K562 (cell line): ENCODE measurements around the gene TARM1. TPM values are rescaled to one million over a fixed set of nuclear protein-coding genes. Genes with fewer than 3 reads are reported as not detected.

Source experiments
- ATAC-seq: fragments of 200-7000 bp; cut with Tn5 transposase; 3 replicates; pipeline ENCODE4 v1.9.1; 2020; ENCODE audit warnings: moderate library complexity
- BruUV-seq: library from RNA; stranded (reverse); fragments of 400-500 nt; replicated peaks from 2 replicates; lab custom pipeline; 2021; lab: Mats Ljungman, UMichigan
- CTCF ChIA-PET: fragments of 300-600 bp; formaldehyde crosslinking; extraction: SDS; loops from one replicate; lab custom pipeline; 2021; ENCODE audit warnings: low intra/inter-chr PET ratio; lab: Yijun Ruan, JAX
- POLR2A ChIA-PET: fragments of 300-600, 350-650 bp; sonication (Branson Sonifier 250); formaldehyde crosslinking; extraction: SDS; loops from one replicate; lab custom pipeline; 2021; ENCODE audit warnings: antibody characterized with exemption, inconsistent platforms; lab: Yijun Ruan, JAX
- DNase-seq, 4 experiments: peaks; one replicate each; pipeline versions ENCODE4 v3.0.0 to v3.0.0-alpha.2; 2011 to 2018; ENCODE audit warnings: low spot score in 3 of 4, mixed read lengths in 3 of 4; ENCODE audit errors: extremely low read depth in 1 of 4
- FAIRE-seq: peaks from 2 replicates; lab custom pipeline; 2011; peaks lifted over from hg19 to GRCh38; lab: Jason Lieb, UNC
- H2AFZ ChIP-seq: 2 replicates; pipeline ENCODE4 v1.6.0; 2011; ENCODE audit warnings: low read depth, low read length, control low read depth, inconsistent platforms
- H3K27ac ChIP-seq: fragments of 200-600 bp; 3 replicates; pipeline ENCODE4 v1.8.0; 2011; ENCODE audit warnings: low read depth, mild to moderate bottlenecking, control low read depth, inconsistent platforms, low read length, moderate library complexity, mixed read lengths; ENCODE audit errors: extremely low read depth
- H3K27me3 ChIP-seq, 2 experiments: fragments of 300-600 bp in 1 of 2; 2 replicates in 1 of 2; 3 replicates in 1 of 2; pipeline versions ENCODE4 v1.6.0 to v1.8.0; 2011; ENCODE audit warnings: inconsistent platforms in 2 of 2, low read length in 2 of 2, mild to moderate bottlenecking in 1 of 2, mixed read lengths in 1 of 2, moderate library complexity in 1 of 2; ENCODE audit not compliant: control insufficient read depth in 2 of 2, insufficient read depth in 2 of 2
- H3K36me3 ChIP-seq: fragments of 300-600 bp; 3 replicates; pipeline ENCODE4 v1.8.0; 2011; ENCODE audit warnings: mild to moderate bottlenecking, low read length, inconsistent platforms; ENCODE audit not compliant: control insufficient read depth, insufficient read depth
- H3K4me1 ChIP-seq, 2 experiments: fragments of 200-600 bp in 1 of 2; replicated peaks in 1 of 2; 2 replicates in 1 of 2; 3 replicates in 1 of 2; pipeline versions ENCODE4 v1.5.1 to v1.8.0; 2011; ENCODE audit warnings: inconsistent platforms in 2 of 2, low read length in 2 of 2, mild to moderate bottlenecking in 1 of 2, mixed read lengths in 1 of 2, moderate library complexity in 1 of 2; ENCODE audit not compliant: control insufficient read depth in 2 of 2, insufficient read depth in 2 of 2
- H3K4me2 ChIP-seq: 2 replicates; pipeline ENCODE4 v1.6.1; 2011; ENCODE audit warnings: low read length, control low read depth, inconsistent platforms, mixed read lengths; ENCODE audit not compliant: insufficient read depth
- H3K4me3 ChIP-seq: fragments of 200-600 bp; sonication (generic), shearing (Covaris generic); 2 replicates; pipeline ENCODE4 v1.5.1; 2016; ENCODE audit warnings: control low read depth, inconsistent platforms
- H3K79me2 ChIP-seq: fragments of 200-600 bp; 3 replicates; pipeline ENCODE4 v1.8.0; 2011; ENCODE audit warnings: low read length, inconsistent platforms; ENCODE audit not compliant: control insufficient read depth, insufficient read depth
- H3K9ac ChIP-seq, 2 experiments: 2 replicates each; pipeline versions ENCODE4 v1.6.0 to v1.6.1; 2011; ENCODE audit warnings: low read depth in 2 of 2, low read length in 2 of 2, control low read depth in 1 of 2, inconsistent platforms in 1 of 2, mild to moderate bottlenecking in 1 of 2, mixed read lengths in 1 of 2; ENCODE audit not compliant: insufficient read depth in 1 of 2
- H3K9me1 ChIP-seq: one replicate; pipeline ENCODE4 v1.6.0; 2011; ENCODE audit warnings: inconsistent platforms, mild to moderate bottlenecking, low read length, moderate library complexity; ENCODE audit not compliant: control insufficient read depth, insufficient read depth
- H3K9me3 ChIP-seq: replicated peaks from 2 replicates; pipeline ENCODE4 v1.5.1; 2011; ENCODE audit warnings: low read depth, low read length, inconsistent platforms; ENCODE audit not compliant: control insufficient read depth, insufficient read depth
- H4K20me1 ChIP-seq: replicated peaks from 2 replicates; pipeline ENCODE4 v1.6.1; 2011; ENCODE audit warnings: low read length, inconsistent platforms, mixed read lengths; ENCODE audit not compliant: control insufficient read depth, insufficient read depth
- BCL6 ChIP-seq: fragments of 250-450 bp; sonication (Bioruptor Pico); IDR thresholded peaks from 2 replicates; pipeline ENCODE4 v1.4.0; 2020
- CBX3 ChIP-seq, 2 experiments: IDR thresholded peaks; 1 replicate in 1 of 2; 2 replicates in 1 of 2; pipeline ENCODE4 v1.6.1; 2012; ENCODE audit warnings: inconsistent platforms in 2 of 2, low read length in 2 of 2, borderline replicate concordance in 1 of 2, control low read depth in 1 of 2
- ETS1 ChIP-seq: conservative IDR thresholded peaks from 2 replicates; pipeline ENCODE4 v1.6.1; 2011; ENCODE audit warnings: low read depth, mild to moderate bottlenecking, low read length; ENCODE audit not compliant: control insufficient read depth
- KDM1A ChIP-seq, 2 experiments: fragments of 450-650 bp; IDR thresholded peaks; 2 replicates each; pipeline ENCODE4 v1.6.1; 2016; ENCODE audit warnings: mild to moderate bottlenecking in 2 of 2
- MBD2 ChIP-seq: sonication (generic); IDR thresholded peaks from 2 replicates; pipeline ENCODE4 v1.6.1; 2016; ENCODE audit warnings: low read depth, borderline replicate concordance
- MCM3 ChIP-seq: fragments of 450-650 bp; IDR thresholded peaks from 2 replicates; pipeline ENCODE4 v1.6.1; 2016
- MED1 ChIP-seq: sonication (generic); formaldehyde crosslinking; IDR thresholded peaks from 2 replicates; pipeline ENCODE4 v1.8.1; 2023; ENCODE audit warnings: missing genetic modification reagents, borderline replicate concordance
- MNT ChIP-seq, 2 experiments: fragments of 450-650 bp; conservative IDR thresholded peaks; 2 replicates each; pipeline ENCODE4 v1.6.1; 2017; ENCODE audit warnings: mild to moderate bottlenecking in 2 of 2, moderate library complexity in 2 of 2
- RBM34 ChIP-seq: fragments of 200-400 bp; formaldehyde crosslinking; IDR thresholded peaks from 2 replicates; pipeline ENCODE4 v1.6.1; 2018; ENCODE audit warnings: low read length, borderline replicate concordance; ENCODE audit not compliant: insufficient read depth
- TSC22D4 ChIP-seq: fragments of 450-650 bp; IDR thresholded peaks from 2 replicates; pipeline ENCODE4 v1.6.1; 2016; ENCODE audit warnings: missing genetic modification characterization, missing biosample characterization, control low read depth
- ZNF324 ChIP-seq: fragments of 250-450 bp; sonication (Bioruptor Pico); IDR thresholded peaks from 2 replicates; pipeline ENCODE4 v1.4.0; 2020; ENCODE audit warnings: mild to moderate bottlenecking
- ZNF444 ChIP-seq: fragments of 250-450 bp; sonication (Bioruptor Pico); IDR thresholded peaks from 2 replicates; pipeline ENCODE4 v1.4.0; 2020; ENCODE audit warnings: mild to moderate bottlenecking, moderate library complexity
- ZNF780A ChIP-seq: fragments of 250-450 bp; sonication (Bioruptor Pico); IDR thresholded peaks from 2 replicates; pipeline ENCODE4 v1.5.0; 2021; ENCODE audit warnings: mild to moderate bottlenecking
- WGBS: fragments of 100-300 bp; shearing (Covaris generic); methylation state at CpG from one replicate; pipeline ENCODE4 v1.1.6; 2016; ENCODE audit warnings: low coverage, mixed read lengths; ENCODE audit not compliant: insufficient coverage; ENCODE audit errors: missing lambda C conversion rate; 5-methylcytosine and 5-hydroxymethylcytosine counted together
- in situ Hi-C: fragments of 300-500 bp; cut with MboI; formaldehyde crosslinking; loops from 4 replicates; pipeline ENCODE4 v1.15.0; 2018; ENCODE audit warnings: inconsistent platforms, mixed read lengths
- intact Hi-C: fragments of 100-400 bp; cut with micrococcal nuclease; formaldehyde crosslinking; loops from 2 replicates; pipeline ENCODE4 v1.14.2; 2022
- polyA plus RNA-seq, 8 experiments: library from polyadenylated mRNA; depleted of rRNA in 4 of 8; stranded (reverse) in 5 of 8; unstranded in 3 of 8; fragments of >200 nt; fragmentation: Nextera tagmentation in 2 of 8; fragmentation: Illumina TruSeq in 1 of 8; extraction: Ambion mirVana in 2 of 8; extraction: Trizol in 1 of 8; gene quantifications; 2 replicates each; pipeline versions ENCODE4 v1.2.1 to v1.2.3, GENCODE V29; 2011 to 2014; ENCODE audit warnings: inconsistent platforms in 1 of 8, missing spikeins in 1 of 8
- total RNA-seq, 7 experiments: library from RNA; depleted of rRNA in 6 of 7; stranded (reverse); fragments of >200 nt in 6 of 7; fragmentation: Illumina TruSeq in 2 of 7; extraction: Trizol in 2 of 7; gene quantifications; 2 replicates each; pipeline versions ENCODE4 v1.2.1 to v1.2.3, GENCODE V29; 2011 to 2021; ENCODE audit warnings: low replicate concordance in 1 of 7

The TARM1 gene
- total and polyA plus RNA-seq, 9 of the 15 experiments (the other 6 are each of a cell fraction or from before 2014, with no cell fraction given) = not detected

GRCh38 chr19:54128441-54128725 is 47.2 kb upstream of the TARM1 start:
- FAIRE-seq = no peak
- BruUV-seq = no TSS peak

DNA sequence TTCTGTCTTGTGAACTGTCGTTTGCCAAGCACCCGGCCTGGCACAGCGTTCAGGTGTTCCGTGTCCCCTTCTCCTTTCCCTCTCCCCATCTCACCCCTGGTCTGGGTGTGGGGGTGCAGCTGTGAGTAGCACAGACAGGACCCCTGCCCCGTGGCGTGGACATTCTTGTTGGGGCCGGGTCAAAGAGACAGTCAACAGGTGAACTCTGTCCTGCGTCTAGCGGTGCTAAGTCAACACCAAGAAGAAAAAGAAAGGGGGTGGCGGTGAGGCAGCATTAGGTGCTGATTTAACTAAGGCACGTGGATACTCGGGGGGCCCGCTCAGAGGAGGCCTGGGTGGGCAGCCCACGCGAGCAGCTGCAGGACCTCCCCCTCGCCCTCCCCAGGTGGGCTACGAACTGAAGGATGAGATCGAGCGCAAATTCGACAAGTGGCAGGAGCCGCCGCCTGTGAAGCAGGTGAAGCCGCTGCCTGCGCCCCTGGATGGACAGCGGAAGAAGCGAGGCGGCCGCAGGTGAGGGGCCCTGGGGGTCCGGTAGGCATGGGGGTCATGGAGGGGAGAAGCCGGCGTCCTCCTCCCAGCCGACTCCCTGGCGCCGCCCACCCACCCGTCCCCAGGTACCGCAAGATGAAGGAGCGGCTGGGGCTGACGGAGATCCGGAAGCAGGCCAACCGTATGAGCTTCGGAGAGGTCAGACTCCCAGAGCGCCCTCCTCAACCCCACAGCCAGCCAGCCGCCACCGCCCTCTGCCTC is 46.7 kb upstream of the TARM1 start:
- no peak for ATAC-seq
- no peaks in the 10 kb centered on the region for H4K20me1 ChIP-seq
- H3K4me1 ChIP-seq = no peaks in the 10 kb centered on the region; a peak in 1 of 5 replicates
- H3K27ac ChIP-seq = no peak overlapping the region
- no peaks in the 10 kb centered on the region for H3K27me3 ChIP-seq
- no peaks in the 10 kb centered on the region for H3K9me1 ChIP-seq
- in situ Hi-C loops = no loop called here
- intact Hi-C loops = no loop called here
- FAIRE-seq = no peak
- H3K79me2 ChIP-seq = no peaks in the 10 kb centered on the region
- H3K36me3 ChIP-seq = peaks cover 78% of the 10 kb centered on the region; the same call in 2 of the 3 replicates
- H3K4me3 ChIP-seq = no peak overlapping the region
- no peak for DNase-seq
- ChIA-PET POLR2A (no interaction called here), CTCF (no interaction called here)
- H2AFZ ChIP-seq = no peak overlapping the region
- no peak overlapping the region for H3K4me2 ChIP-seq
- no peaks in the 10 kb centered on the region for H3K9me3 ChIP-seq
- BruUV-seq = no TSS peak
- WGBS = 96% methylated on average over 17 of the region's 44 CpGs
- no peak overlapping the region for H3K9ac ChIP-seq
- TF ChIP-seq MED1 (no peak), ETS1 (no peak), ZNF780A (no peak), MCM3 (no peak), KDM1A (IDR thresholded peaks at IDR 0.05) (no peak), CBX3 (IDR thresholded peaks at IDR 0.05; ENCODE audit: borderline replicate concordance in 1 of 2, low read length in 2 of 2) (no peak), RBM34 (no peak), TSC22D4 (no peak), ZNF444 (CRISPR knock-in tag) (no peak), MNT (conservative IDR thresholded peaks at IDR 0.05) (no peak), BCL6 (no peak)

More at GRCh38 chr19:54128441-54128725, 47.2 kb upstream of the TARM1 start:
- Histone ChIP-seq H4K20me1 (no peaks in the 10 kb centered on the region), H3K9me3 (no peaks in the 10 kb centered on the region), H3K27ac (no peak overlapping the region), H3K4me3 (no peak overlapping the region), H3K4me1 (no peaks in the 10 kb centered on the region; a peak in 2 of 5 replicates), H3K36me3 (peaks cover 72% of the 10 kb centered on the region; the same call in 2 of the 3 replicates), H3K79me2 (no peaks in the 10 kb centered on the region), H3K27me3 (no peaks in the 10 kb centered on the region), H3K4me2 (no peak overlapping the region), H2AFZ (no peak overlapping the region), H3K9ac (no peak overlapping the region), H3K9me1 (no peaks in the 10 kb centered on the region)
- DNase-seq = no peak
- ChIA-PET POLR2A (no interaction called here), CTCF (no interaction called here)
- TF ChIP-seq ZNF324 (CRISPR knock-in tag) (no peak), MBD2 (no peak)
- in situ Hi-C loops (no loop called here), intact Hi-C loops (no loop called here)
- 96% methylated on average over 12 of the region's 20 CpGs for WGBS
- no peak for ATAC-seq
